ENCODE data around the gene GHRH. TPM values are rescaled to one million over a fixed set of nuclear protein-coding genes. Genes with fewer than 3 reads are reported as not detected.

Gene GHRH, protein sequence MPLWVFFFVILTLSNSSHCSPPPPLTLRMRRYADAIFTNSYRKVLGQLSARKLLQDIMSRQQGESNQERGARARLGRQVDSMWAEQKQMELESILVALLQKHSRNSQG
- total RNA-seq = not detected
- long read RNA-seq = 0 reads

GRCh38 chr20:37261714-37262113 is at the start of gene GHRH:
Gene GHRH (minus strand): TSS chr20:37261814. CDS start chr20:37256889, 4,925 bp downstream.
- no peak for DNase-seq (ENCODE audit: low spot score)

DNA sequence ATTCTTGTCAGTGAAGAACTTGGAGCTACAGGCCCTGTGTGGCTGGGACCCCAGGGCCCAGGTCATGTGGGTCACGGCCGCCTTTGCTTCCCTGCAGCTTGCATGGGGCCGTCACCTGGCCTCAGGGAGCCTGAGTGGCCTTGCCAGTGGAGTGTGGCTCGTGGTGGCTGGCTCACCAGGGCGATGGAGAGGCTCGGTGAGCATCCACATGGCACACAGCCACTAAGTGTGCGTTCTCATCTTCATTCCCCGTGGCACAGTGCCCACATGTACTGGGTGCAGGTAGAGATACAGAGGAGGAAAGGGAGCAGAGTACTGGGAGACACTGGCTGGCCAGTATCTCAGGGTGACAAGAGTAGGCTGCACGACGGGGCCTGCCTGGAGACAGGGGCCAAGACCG is 49.3 kb upstream of the GHRH start:
- no peak for DNase-seq (ENCODE audit: low spot score)

DNA sequence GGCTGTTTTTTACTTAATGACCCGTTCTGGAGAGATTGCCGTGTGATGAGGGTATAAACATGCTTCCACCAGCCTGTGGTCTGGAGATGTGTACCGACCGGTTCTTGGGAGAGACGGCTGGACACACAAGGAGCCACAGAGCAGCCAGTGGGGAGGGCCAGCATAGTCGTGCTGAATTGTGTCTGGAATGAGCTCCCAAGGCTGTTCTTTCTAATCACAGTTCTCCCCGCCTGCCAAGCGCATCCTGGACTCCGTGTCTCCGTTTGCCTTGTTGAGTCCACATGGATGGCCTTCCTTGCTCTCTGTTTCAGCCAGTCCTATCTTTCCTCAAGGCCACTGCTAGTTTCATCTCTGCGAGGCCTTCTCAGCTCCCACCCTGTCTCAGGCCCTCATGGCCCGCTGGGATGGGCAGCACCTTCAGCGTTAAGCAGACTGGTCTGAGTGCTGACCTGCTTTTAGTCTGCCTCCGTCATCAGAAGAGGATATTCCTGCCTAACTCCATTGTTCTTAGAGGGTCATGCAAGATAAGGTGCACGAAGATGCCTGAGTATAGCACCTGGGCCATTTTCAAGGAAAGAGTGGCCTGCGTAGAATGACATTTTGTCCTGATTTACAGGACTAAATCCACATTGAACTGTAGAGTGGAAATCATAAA is 48.4 kb upstream of the GHRH start:
- no peak for DNase-seq (ENCODE audit: low spot score)

DNA sequence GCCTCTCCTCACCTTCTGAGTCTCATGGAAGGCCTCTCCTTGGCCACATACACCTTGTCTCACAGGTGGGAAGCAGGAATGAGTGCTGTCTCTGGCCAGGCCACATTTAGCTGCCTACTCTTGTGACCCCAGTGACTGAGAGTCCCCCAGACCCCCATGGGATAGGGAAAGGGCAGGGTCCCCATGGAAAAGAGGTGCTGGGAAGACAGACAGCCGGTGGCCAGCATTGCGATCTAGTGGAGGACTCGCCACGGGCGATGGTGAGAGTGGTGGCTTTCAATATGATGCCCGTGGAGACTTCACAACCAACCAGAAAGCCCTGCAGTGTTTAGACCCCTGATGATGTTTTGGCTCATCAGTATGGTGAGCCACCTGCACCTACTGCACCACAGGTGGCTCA is 47.7 kb upstream of the GHRH start:
- no peak for DNase-seq (ENCODE audit: low spot score)

DNA sequence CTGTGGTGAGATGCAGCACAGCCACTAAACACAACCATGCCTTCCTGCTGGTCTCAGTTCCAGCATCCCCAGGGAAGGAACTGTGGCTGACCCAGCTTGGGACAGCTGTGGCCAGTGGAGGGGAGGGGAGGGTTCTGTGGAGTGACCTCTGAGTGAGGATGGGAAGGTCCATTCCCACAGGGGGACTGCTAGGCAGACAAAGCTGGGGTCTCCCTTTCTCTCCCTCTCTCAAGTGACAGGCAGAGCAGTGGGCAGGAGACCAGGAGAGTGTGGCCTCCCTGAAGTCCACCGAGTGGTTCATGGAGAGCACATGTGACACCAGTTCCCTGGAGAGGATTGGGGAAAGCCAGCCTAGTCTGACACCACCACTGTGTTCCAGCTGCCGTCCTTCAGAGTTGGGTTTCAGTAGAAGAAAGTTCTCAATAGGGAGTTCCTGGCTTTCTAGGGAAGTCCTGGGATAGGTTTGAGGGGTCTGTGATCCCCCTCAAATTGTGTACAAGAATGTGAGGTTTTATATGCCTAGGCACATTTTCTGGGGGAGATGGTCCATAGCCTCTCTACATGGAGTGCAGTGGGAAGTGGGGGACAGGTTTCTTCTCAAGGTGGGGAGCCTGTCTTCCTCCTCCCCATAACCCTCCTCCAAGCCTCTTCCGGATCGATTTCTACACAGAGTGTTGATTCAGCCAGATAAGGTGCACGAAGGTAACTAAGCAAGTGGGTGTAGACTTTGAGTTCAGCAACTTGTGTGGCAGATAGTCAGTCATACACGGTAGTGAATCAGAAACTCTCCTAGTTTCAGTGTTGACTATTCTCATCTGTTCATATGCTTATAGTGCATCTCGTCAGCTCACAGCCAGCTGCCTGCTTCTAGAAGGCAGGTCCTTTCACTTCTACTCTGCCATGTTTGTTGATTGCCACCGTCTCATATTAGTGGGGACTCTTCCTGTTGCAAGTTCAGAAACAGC is 46.8 kb upstream of the GHRH start:
- DNase-seq (ENCODE audit: low spot score) = no peak

DNA sequence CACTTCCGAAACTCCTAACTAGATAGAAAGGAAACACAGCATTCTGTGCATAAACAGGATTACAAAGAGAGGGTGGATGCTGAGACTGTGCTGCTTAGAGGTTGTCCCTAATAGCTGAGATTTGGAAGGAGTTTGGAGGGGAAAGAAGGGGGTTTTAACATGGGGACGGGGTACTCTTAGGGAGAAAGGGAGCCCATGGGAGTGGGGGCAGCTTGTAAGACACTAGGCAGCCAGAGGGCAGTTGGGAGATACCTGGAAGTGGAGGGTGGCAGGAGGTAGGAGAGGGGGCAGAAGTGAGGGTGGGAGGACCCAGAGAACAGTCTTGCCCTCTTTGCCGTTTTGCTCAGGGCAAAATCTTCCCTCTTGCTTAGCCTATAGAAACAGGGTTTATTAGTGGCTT is 44.2 kb upstream of the GHRH start:
- no peak for DNase-seq (ENCODE audit: low spot score)

DNA sequence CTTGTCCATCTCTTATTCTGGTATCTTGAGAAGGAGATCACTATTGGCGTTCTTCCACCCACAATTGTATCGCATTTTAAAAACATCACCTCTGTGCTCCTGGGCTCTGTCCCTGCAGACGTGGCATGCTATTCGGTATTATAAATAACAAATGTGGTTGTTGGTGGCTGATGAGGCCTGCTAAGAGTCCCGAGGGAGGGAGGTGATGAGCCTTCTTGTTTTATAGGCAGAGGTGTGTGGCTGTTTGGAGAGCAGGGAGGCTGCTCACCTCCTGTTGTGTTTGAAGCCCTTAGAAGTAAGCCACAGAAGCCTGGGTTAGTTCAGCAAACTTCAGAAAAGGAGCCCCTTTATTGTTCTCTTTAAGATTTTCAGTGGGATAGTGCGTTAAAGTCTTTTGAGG is 43.5 kb upstream of the GHRH start:
- no peak for DNase-seq (ENCODE audit: low spot score)

- DNase-seq (ENCODE audit: low spot score) = no peak
Measured at GRCh38 chr20:37303637-37304036, 42.0 kb upstream of the GHRH start.

GRCh38 chr20:37302981-37303380 is 41.4 kb upstream of the GHRH start:
- DNase-seq (ENCODE audit: low spot score) = no peak

- DNase-seq (ENCODE audit: low spot score) = no peak
Measured at GRCh38 chr20:37301558-37301957, 39.9 kb upstream of the GHRH start.

DNA sequence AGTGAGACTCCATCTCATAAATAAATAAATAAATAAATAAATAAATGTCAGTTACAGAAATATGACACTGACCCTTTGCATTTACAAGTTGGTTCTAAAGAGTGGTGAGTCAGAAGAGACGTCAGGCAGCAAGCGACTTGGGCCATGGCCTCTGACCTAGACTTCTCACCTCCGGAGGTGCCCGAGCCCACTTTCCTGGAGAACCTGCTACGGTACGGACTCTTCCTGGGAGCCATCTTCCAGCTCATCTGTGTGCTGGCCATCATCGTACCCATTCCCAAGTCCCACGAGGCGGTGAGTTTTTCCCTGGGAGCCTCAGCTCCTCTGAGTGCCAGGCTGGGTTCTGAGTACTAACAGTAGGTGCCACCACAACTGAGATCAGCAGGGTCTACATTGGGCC is 39.5 kb upstream of the GHRH start:
- DNase-seq (ENCODE audit: low spot score) = no peak

DNA sequence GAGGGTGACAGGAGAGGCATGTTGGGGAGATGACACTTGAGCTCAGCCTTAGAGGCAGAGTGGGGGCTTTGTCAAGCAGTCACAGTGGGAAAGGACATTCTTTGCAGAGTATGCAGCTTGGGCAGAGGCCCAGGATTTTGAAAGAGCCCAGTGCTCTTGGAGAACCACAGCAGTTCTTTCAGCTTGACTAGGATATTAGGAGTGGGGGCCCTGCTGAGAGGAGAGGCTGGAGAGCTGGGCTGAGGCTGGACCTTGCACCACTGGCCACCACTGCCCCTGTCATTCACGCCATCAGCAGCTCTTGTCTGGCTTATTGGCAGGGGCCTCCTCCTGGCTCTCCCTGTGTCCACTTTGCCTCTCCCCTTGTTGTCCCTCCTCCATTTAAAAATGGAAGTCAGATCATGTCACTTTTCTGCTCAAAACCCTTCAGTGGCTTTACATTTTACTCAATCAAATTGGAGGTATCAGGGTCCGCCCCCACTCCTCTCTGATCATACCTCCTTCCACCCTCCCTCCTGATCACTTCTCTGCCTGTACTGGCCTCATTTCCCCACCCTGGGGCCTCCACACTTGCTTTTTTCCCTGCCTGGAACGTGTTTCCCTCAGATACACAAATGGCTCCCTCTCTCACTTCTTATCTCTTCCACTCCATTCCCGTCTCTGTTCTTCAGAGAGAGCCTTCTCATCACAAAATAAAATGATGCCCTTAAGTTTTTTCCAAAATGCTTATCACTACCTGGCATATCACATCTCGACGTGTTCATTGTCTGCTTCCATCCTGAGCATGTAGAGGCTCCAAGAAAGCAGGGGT is 38.3 kb upstream of the GHRH start:
- DNase-seq (ENCODE audit: low spot score) = no peak

DNA sequence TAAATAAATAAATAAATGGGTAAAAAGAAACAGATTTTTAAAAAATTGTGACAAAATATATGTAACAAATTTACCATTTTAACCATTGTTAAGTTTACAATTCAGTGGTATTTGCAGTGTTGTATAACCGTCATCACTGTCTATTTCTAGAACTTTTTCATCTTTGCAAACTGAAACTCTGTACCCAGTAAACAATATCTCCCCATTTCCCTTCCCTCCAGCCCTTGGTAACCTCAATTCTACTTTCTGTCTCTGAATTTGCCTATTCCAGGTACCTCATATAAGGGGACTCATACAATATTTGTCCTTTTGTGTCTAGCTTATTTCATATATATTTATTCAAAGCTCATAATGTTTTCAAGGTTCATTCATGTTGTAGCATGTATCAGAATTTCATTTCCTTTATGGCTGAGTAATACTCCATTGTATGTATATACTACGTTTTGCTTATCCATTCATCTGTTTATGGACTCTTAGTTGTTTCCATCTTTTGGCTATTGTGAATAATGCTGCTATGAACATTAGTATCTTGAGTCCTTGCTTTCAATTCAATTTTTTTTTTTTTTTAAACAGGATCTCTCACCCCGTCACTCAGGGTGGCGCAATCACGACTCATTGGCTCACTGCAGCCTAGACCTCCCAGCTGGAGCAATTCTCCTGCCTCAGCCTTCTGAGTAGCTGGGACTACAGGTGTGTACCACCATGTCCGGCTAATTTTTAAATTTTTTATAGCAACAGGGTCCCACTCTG is 36.8 kb upstream of the GHRH start:
- no peak for DNase-seq (ENCODE audit: low spot score)

- no peak for DNase-seq (ENCODE audit: low spot score)
Measured at GRCh38 chr20:37297066-37297736, 35.6 kb upstream of the GHRH start.

GRCh38 chr20:37296371-37296770 is 34.8 kb upstream of the GHRH start:
- DNase-seq (ENCODE audit: low spot score) = no peak

GRCh38 chr20:37295595-37295994 is 34.0 kb upstream of the GHRH start:
- DNase-seq (ENCODE audit: low spot score) = no peak

DNA sequence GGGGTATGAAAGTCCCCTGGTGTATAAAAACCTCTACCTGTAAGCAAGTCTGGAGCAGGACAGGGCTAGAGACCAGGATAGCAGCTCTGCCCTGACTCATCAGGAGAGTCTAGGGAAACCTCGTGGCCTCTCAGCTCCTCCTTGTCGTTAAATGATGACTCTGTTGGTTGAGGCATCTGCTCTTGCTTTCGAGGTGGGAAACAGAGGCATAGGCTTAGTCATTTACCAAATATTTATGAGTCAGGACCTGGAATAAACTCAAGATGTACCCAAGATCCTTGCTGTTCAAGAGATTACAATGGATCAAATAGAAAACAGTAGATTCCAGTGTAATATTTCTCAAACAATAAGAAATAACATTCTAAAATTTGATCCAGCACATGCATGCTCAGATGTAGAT is 33.4 kb upstream of the GHRH start:
- no peak for DNase-seq (ENCODE audit: low spot score)

- DNase-seq (ENCODE audit: low spot score) = no peak
Measured at GRCh38 chr20:37294262-37294981, 32.8 kb upstream of the GHRH start.

DNA sequence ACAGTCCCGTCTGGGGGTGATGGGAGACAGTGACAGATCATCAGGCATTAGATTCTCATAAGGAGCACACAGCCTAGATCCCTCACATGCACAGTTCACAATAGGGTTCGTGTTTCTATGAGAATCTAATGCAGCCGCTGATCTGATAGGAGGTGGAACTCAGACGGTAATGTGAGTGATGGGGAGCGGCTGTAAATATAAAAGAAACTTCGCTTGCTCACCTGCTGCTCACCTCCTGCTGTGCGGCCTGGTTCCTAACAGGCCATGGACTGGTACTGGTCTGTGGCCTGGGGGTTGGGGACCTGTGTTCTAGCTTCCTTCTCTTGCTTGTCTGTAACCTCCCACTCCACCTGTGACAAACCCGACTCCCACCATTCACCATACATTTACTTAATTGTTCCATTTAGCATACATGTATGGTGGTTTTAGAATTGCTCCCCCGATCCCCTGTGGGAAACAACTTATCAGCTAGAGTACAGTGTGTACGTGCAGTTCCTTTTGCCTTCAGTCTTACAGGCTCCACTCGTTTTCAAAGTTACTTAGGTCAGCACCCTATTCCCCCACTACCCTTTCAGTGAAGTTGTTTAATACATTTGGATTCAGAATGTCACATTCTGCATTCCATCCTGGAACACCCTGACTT is 31.8 kb upstream of the GHRH start:
- DNase-seq (ENCODE audit: low spot score) = no peak
